HT-29 (cell line): ENCODE data around the gene LIMS1. TPM values are rescaled to one million over a fixed set of nuclear protein-coding genes. Genes with fewer than 3 reads are reported as not detected.

Experiments
- DNase-seq: peaks from one replicate; pipeline ENCODE4 v3.0.0-alpha.2; 2015; ENCODE audit warnings: low spot score
- total RNA-seq: library from RNA; depleted of rRNA; stranded (reverse); fragments of >200 nt; shearing (Covaris generic); gene quantifications from 2 replicates; pipeline ENCODE4 v1.2.3, GENCODE V29; 2014

LIMS1 gene
- total RNA-seq, 1 experiment from 2014 or later = 28.5 TPM

DNA sequence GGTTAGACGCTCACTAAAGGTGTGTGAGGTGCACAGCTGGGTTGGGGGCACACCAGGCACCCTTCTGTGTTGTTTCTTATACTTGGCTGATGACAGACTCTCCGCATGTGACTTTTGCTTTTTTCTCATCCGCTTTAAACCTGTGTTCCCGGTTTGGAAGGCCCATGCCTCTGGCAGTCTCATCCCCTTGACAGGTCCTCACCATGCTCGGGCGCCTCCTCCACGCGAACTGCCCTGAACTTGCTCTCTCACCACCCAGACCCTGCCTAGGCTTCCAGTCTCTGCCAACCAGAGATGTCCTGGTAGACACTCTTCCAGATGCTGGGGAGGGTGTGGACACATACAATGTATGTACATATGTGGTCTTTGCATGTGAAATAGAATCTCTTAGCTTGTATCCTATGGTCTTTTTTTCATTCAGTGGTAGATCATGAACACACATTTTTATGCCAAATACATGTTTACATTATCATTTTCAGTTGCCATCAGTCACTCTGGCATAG is 79.8 kb downstream of the LIMS1 start:
- no peak for DNase-seq

DNA sequence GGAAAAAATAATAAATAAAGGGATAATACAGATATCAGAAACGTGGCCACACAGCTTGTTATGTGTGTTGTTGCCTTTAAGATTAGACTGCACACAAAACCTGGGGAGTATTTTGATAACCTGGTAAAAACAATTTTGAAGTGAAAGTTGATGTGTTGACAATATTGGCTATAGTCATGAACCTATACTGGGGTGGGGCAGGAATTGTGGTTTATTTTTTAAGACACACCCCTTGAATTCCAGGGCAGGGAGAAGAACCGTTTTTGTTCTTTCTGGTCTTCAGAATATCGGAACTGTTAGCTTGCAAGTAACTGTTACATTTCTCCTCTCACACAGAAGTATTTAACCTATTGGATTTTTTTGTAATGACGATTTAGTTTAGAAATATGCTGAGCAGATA is 80.4 kb downstream of the LIMS1 start:
- no peak for DNase-seq

DNA sequence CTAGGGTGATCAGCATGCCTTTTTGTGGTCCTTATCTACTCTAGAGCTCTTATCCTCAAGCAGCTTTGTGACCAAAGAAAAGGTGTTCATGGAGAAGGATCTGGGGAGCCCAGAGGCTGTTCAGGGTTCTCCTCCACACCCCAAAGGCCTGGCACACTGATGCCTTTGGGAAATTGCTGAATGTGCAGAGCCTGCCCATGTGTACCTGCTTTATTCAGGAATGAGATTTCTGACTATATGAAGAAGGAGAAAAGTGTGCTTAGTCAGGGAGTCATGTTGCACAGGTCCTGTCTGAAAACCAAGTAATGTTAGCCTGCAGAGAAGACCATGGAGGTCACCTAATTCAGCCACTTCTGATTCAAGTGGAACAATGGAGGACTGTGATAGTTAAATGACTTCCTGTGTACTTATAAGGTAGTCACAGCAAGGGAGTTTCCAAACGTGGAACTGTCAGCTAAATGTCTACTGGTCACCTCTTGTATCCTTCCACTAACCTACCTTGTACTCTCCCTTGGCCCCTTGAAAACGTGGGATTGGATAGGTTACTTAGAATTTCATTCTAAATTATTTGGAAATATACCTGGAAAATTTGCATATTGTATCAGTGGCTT is 81.3 kb downstream of the LIMS1 start:
- DNase-seq = no peak

DNA sequence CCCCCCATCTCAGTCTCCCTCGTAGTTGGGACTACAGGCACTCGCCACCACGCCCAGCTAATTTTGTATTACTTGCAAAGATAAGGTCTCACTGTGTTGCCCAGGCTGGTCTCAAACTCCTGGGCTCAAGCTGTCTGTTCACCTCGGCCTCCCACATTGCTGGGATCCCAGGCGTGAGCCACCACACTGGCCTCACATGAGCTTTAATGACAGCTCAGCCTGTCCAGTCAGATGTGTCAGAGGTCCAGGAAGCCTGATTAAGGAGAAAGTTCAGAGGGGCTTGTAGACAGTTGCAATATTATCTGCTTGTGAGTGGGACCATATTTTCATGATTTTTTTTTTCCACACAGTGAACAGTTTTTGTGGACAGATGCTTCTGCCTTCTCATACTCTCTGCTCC is 82.0 kb downstream of the LIMS1 start:
- DNase-seq = no peak

DNA sequence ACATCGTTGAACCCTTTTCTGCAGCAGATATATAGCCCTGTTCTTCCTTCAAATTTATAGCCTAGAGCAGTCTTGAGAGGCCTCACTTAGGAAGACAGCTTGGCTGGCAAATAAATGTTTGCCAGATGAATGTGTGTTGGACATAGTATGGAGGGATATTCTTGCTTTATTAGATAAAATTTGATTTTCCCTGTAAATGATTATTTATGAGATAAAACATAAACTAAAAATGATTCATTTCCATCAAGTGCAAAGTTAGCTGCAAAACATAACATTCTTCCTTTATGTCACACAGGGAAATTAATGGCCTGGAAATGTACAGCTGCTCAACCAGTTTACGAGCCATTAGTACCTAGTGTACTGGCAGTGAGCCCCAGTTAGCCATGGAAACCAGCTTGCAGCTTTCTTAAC is 82.5 kb downstream of the LIMS1 start:
- DNase-seq = peak; percentile 72

DNA sequence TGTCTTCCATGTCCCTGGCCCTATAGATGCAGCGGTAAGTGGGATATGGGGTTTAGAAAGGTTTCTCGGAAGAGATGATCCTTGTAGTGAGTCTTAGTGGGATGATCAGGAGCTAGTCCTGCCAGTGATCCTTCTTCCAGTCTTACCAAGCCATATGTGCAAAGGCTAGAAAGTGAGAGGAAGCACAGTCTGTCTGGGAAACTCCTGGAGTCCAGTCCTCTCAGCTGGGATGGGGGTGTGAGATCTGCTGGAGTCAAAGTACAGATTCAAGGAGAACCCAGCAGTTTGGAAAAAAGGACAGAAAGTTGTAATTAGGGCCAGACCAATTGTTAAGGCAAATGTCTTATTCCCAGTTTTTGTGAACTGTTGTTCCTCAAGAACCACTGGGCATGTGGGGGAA is 83.3 kb downstream of the LIMS1 start:
- no peak for DNase-seq

DNA sequence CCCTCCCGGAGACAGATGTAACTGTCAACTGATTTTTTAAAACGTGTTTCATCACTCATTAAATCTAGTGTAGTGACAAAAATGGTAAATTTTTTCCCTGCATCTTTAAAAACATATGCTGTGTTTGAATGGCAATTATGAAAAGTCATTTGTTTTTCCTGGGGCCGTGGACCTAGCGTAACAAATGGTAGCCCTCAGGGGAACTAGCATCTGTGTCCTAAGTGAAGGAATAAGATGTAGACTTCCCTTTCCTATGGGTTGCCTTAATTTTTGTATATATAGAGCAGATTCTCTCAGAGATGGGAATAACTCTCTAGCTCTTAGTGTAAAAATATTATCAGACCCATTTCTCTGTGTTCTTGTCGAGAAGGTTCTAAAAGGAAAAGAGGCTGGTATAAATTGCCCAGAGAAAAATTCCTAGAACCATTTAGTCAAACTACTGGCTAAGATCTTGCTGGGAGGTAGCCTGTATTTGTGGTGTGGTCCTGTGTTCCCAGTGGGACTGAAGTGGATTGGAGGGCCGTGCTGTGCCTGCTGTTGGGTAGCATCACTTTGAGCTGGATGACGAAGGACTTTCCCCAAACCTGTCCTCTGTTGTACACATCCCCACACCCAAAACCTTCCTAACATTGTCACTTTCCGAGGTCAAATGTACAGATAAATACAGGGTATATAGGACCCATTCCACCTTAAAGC is 85.8 kb downstream of the LIMS1 start:
- no peak for DNase-seq

DNA sequence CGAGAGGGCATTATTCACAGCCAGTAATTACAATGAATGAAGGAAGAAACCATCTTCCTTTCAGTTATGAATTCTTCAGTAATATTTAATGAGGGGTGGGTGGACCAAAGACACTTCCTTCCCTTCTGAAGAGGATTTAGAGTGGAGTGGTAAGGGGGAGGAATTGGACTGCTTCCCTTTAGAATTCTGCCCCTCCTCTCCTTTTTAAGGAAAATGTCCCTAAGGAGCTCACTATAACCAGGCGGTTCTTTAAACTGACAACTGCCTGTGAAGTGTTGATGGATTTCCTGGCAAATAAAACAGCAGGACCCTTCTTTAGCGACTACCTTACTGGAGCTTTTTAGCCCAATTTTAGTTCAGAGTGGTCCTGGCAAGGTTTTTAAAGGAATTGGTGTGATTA is 86.4 kb downstream of the LIMS1 start:
- DNase-seq = no peak

DNA sequence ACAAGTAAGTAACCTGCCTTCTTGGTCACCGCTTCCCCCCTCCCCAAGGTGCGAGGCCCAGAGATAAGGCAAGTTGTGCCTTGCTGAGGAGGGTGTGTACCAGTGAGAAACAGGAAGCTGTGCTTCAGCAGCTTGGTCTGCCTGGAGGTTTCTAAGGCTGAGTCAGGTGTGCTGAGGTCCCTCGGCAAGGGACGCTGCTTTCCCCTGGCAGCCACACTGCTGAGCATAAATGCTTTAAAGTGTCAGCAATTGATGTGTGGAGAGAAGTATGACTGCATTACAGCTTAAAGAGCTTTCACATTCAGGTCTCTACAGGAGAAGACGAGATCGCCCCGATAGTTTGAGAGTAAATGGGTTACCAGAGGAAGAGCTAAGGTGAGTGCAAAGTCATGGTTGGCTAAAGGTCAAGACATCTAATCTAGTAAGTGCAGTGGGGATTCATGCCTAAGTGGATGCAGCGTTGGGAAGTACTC is 86.9 kb downstream of the LIMS1 start:
- peak; percentile 65 for DNase-seq

DNA sequence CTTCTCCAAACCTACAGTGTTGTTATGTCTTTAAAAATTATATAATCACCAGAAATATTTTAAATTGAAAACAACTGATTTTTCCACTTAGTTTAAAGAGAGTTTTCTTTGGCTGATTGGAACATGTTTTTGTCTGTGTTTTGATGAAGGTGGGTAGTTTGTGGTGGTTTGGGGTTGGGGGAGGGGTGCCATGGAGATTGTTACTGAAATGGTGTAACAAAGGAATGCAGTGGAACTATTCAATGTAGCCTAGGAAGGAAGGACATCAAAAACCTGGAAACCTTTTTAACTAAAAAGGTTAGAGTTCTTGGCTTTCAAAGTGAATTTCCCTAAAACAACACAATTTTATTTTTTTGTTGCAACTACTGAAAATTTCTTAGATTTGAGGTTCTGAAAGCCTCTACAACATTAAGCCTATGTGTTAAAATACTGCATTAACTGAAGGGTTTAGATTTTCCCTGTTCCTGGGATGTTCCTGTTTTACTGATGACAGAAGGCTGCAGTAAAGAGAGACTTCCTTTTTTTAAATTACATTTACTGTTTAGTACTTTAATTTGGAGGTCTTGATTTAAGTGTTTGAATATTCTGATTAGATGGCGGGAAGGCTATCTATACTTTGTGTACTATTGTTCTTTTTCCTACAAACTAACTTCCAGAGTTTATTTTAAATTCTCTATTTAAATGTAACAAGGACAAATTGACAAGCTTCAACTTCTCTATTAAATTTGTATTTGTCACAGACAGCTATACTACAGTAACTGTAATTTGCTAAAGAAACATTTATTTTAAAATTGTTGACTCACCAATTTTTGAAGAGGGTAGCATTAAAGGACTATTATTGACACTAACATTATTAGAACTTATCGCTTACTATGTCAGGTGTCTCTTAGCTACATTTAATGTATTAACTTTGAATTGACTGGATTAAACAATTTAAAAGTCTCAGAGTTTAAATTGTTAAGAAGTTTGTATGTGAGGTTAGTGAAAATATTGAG is 87.7 kb downstream of the LIMS1 start:
- DNase-seq = no peak

DNA sequence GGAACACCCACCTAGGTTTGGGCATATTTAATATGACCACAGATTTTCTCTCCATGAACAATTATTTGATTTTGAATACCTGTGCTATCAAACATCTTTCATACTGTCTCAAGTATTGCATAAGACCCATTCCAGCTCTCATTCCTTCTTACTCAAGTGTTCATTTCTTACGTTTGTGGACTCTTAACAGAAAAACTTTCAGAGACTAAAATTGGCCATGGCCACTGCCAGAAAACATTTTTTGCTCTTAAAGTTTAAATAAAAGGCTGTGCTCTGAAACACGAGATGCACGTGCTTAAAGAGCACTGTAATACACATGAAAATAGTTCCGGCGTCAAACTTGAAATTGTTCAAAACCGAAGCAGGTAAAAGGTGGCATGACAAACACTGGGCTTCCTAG is 89.3 kb downstream of the LIMS1 start:
- DNase-seq = no peak

DNA sequence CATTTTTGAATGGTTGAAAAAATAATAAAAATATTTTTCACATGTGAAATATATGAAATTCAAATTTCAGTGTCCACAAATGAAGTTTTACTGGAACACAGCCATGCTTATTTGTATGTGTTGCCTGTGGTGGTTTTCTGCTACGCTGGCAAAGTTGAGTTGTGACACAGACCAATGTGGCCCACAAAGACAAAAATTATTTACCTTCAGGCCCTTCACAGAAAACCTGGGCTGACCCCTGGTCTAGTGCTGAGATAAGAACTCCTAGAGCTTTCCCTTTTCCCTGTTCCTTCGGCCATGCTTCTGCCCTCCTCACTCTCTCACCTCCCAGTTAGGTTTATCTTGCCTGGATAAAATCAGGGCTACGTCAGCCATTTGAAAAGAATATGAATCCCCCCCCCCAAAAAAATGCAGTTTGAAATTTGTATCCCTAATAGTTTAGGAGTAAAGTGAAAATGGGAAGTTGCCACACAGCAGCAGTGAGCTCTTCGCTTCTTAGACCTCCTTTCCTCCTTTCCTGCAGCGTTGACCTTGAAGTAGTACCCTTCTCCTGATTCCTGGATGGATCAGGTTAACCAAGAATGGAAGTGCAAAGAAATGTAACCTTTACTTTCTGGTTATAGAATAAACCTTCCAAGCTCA is 91.0 kb downstream of the LIMS1 start:
- DNase-seq = no peak

DNA sequence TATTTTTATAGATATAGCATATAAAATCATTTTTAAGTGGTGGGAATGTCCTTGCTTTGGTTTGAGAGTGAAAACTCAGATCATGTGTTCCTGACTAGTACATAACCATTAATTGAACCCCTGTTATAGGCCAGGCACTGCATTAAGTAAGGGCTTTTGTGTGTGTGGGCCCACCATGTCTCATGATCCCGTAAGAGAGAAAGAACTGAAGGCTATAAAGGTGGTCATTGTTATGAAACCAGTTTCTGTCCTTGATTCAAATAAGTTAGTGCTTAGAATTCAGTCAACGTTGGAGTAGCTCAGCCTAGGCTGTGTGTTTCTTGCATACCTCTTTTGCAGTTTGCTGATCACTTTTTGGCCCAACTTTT is 91.5 kb downstream of the LIMS1 start:
- no peak for DNase-seq

DNA sequence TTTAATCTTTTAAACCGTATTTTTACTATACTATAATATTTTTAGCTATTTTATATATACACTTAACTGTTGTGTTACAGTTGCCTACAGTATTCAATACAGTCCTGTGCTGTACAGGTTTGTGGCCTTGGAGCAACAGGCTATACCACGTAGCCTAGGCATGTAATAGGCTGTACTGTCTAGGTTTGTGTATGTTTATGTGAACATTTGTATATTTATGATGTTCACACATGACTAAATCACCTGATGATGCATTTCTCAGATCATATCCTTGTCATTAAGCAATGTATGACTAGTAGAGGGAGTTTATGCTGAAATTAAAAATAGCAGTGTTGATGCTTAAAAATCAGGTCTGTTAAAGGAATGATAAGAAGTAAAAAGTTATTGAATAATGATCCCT is 92.7 kb downstream of the LIMS1 start:
- no peak for DNase-seq

DNA sequence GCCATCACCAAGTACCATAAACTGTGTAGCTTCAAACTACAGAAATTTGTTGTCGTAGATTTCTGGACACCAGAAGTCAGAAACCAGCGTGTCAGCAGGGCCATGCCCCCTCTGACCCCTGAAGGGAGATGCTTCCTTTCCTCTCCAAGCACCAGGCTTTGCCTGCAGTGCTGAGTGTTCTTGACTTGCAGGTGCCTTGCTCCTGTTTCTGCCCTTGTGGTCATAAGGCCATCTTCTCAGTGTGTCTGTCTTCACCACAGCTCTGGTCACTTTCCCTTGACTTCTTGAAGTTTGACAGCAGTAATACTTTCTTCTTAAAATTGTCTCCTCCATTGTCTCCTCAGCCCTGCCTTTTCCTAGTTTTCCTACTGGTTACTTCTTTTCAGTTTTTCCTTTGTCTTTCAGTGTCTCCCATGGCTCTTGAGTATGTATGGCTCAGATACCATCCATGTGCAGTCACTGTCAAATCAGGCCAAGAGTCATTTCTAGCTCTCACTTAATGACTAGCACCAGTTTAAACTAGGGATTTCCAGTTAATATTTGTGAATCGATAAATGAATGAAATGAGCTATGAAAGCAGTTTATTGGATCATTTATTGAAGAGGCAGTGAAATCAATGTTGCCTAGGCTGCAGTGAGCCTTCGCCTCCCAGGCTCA is 93.8 kb downstream of the LIMS1 start:
- DNase-seq = no peak

DNA sequence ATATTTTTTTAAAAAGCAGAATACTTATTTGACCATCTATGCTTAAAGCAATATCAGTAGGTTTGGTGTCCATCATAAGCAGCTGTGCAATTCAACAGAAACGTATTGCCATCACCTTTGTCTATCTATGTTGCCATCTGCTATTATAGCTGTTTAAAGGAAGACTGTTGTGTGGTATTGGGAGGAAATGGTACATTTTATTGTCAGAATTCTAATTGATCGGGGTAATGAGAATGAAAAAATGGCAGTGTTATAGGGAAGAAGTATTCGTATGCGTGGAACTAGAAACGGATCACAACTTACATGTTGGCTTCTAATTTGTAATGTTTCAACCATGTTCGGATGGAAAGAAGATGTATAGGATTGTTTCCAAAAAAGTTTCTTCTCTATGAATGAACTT is 94.7 kb downstream of the LIMS1 start:
- no peak for DNase-seq

DNA sequence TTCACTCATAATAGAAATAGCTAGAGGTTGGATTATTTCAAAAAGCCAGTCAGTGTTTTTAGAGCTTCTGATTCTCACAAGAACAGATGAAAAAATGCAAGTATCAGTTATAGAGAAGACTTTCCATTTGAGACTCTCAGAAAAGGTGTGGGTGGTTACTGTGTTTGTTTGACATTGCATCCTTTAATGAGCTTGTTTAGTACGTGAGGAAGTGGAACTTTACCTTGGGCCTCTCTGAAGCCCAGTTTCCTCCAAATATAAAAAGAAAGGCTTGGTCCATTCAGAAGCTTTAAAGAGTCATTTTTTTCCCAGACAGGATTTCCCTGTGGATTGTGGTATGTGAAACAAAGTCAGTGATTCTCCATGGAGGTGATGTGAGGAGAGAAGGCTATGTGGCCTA is 95.1 kb downstream of the LIMS1 start:
- DNase-seq = no peak

DNA sequence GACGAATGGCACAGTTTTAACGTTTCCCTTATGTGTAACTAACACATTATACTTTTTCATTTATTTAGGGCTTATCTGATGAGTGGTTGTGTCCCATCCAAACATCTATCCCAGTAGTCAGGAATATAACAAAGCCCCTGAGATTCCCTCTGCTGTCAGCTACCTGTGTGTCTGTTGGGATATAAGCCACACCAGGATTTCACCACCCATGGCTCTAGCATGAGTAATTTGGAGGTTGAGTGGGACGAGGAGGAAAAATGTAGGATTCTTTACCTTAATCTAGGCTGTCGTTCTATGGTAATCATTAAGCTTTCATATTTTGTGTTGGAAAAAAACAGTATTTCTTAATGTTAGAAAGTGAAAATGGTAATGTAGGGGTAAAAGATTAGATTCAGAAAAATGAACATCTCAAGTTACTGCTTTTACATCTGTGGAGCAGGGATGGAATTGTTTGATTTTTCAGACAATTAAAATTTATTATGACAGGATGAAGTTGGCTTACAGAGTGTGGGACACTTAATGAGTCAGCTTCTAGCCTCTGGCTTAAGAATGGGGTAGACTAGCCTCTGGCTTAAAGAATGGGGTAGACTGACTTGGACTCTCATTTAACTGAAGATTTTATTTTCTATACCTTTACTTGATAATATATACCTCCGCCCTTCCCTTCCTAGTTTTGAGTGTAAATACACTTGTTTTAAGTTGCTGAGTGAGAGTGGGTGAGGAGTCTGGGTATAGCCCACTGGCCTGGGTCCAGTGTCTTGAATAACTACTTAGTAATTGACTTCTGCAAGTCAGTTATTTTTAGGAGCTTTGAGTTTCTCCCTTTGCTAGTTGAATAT is 96.5 kb downstream of the LIMS1 start:
- DNase-seq = no peak

DNA sequence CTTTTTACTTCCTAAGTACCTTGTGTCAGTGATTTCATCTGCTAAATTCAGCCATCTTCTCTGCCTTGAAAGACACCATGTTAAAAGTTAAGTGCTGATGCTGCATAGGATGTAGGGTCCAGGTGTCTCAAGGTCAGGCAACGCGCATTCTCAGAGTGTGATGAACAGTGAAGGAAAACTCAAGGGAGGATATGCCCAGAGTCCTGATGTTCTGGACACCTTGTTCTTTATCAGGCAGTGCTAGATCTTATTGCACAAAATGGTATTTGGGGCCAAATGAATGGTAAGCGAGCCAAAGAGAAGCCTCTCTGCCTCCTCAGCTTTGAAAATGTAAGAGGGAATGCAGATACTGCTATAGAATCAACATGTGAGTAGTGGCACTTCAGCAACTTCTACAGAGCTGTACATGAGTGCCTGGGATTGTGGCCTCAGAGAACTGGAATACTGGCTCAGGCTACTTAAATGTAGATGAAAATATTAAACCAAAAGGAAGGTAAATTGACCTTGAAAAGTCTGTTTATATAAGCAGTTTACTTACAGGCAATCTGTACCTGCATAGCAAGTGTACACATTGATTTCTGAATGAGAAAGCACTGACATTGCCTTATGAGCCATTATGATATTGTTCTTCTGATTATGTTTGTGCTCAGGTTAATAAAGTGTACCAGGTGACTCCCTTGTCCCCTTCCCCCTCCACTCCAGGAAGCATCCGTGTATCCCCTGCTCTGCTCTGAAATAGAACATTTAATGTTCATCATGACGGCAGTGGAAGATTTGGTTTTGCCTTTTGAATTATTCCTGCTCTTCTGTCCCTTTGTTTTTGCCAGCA is 98.3 kb downstream of the LIMS1 start:
- no peak for DNase-seq
